Adrenal gland (tissue), 5 donors: ENCODE results near the gene CDK9.

Experiments used
- CTCF ChIP-seq, 6 experiments: fragments of 450-650 bp in 4 of 6; fragments of 200-600 bp in 2 of 6; sonication (generic) in 1 of 6; IDR thresholded peaks; 1 replicate in 5 of 6; 2 replicates in 1 of 6; pipeline versions ENCODE4 v1.5.1 to v1.8.0; 2016 to 2021; ENCODE audit warnings: antibody characterized with exemption in 6 of 6, mild to moderate bottlenecking in 2 of 6, moderate library complexity in 1 of 6
- POLR2A ChIP-seq, 2 donors: fragments of 450-650 bp; IDR thresholded peaks; one replicate each; pipeline ENCODE4 v1.6.1; 2017; ENCODE audit warnings: antibody characterized with exemption in 2 of 2, mild to moderate bottlenecking in 2 of 2, moderate library complexity in 1 of 2
- donor health status: DM: no; HTN: no; CAD: no.

DNA sequence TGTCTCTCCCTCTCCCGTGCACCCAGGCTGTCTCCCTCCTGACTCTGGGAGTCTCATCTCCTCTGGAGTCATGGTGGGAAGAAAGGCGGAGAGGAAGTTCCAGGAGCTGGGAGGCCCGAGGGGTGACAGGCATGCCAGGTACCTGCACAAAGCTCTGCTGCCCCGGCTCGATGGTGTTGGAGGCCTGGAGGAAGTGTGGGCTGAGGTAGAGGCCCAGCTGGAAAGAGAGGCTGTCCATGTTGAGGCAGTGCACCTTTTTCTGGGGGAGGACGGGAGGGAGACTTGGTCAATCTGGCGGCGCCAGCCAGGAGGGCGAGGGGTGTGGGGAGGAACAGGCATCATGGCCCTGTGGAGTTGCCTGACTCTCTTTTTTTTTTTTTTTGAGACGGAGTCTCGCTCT is 32.7 kb downstream of the CDK9 start:
- TF ChIP-seq POLR2A (IDR thresholded peaks at IDR 0.05) (no peak), CTCF (IDR thresholded peaks at IDR 0.05) (no peak)
